Vagina (tissue), 2 donors: ENCODE results near the gene AGBL4.

Experiments
- POLR2A ChIP-seq, 2 donors: fragments of 450-650 bp; IDR thresholded peaks; one replicate each; pipeline ENCODE4 v1.6.1; 2017; ENCODE audit warnings: antibody characterized with exemption in 2 of 2, mild to moderate bottlenecking in 2 of 2, moderate library complexity in 2 of 2
- POLR2AphosphoS5 ChIP-seq, 2 donors: sonication (generic); formaldehyde crosslinking; IDR thresholded peaks; one replicate each; pipeline ENCODE4 v1.9.0; 2017; ENCODE audit warnings: antibody characterized with exemption in 2 of 2, mild to moderate bottlenecking in 2 of 2, low read depth in 1 of 2; ENCODE audit not compliant: insufficient read depth in 1 of 2
- TF ChIP-seq, protein P1 (sequence below), 3 experiments: fragments of 450-650 bp in 2 of 3; fragments of 200-600 bp in 1 of 3; sonication (generic) in 1 of 3; IDR thresholded peaks; one replicate each; pipeline ENCODE4 v1.5.1; 2017 to 2019; ENCODE audit warnings: antibody characterized with exemption in 3 of 3, mild to moderate bottlenecking in 2 of 3, moderate library complexity in 2 of 3

DNA sequence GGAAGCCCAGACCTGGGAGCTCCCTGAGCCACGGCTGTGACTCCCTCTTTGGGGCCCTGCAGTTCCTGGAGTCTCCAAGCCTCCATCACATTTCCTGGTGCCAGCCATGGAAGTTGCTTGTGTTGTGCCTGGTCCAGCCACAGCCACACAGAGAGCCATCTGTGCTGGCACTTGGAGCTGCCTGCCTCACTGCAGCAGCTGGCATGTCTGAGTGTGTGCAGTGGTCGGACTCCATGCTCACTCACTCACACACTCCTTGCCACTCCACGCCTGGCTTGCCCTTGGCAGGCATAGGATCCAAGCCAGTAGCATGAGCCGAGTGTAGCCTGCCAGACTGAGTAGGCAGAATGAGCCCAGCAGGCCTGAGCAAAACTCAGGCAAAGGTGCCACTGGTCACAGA lies 730.7 kb downstream of the AGBL4 start:
- TF ChIP-seq, protein P1, sequence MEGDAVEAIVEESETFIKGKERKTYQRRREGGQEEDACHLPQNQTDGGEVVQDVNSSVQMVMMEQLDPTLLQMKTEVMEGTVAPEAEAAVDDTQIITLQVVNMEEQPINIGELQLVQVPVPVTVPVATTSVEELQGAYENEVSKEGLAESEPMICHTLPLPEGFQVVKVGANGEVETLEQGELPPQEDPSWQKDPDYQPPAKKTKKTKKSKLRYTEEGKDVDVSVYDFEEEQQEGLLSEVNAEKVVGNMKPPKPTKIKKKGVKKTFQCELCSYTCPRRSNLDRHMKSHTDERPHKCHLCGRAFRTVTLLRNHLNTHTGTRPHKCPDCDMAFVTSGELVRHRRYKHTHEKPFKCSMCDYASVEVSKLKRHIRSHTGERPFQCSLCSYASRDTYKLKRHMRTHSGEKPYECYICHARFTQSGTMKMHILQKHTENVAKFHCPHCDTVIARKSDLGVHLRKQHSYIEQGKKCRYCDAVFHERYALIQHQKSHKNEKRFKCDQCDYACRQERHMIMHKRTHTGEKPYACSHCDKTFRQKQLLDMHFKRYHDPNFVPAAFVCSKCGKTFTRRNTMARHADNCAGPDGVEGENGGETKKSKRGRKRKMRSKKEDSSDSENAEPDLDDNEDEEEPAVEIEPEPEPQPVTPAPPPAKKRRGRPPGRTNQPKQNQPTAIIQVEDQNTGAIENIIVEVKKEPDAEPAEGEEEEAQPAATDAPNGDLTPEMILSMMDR (IDR thresholded peaks at IDR 0.05): no peak
- TF ChIP-seq POLR2A (IDR thresholded peaks at IDR 0.05) (no peak), POLR2AphosphoS5 (IDR thresholded peaks at IDR 0.05; ENCODE audit: insufficient read depth in 1 of 2, low read depth in 1 of 2) (no peak)
